Measurements from ENCODE around the gene OR2G2. TPM values are rescaled to one million over a fixed set of nuclear protein-coding genes. Genes with fewer than 3 reads are reported as not detected.

The OR2G2 gene
- total RNA-seq, 1 experiment from 2014 or later = not detected

GRCh38 chr1:247540581-247540980, 47.6 kb upstream of the OR2G2 start:
- Mint-ChIP-seq H3K4me3 (no peak overlapping the region), H3K27me3 (ENCODE audit: low read depth) (no peaks in the 10 kb centered on the region), H3K27ac (no peak overlapping the region; a peak in 1 of 7 replicates), H3K36me3 (ENCODE audit: insufficient read depth in 1 of 3, low read depth in 3 of 3) (no peaks in the 10 kb centered on the region), H3K9me3 (no peaks in the 10 kb centered on the region), H3K4me1 (peaks cover 3 to 5% of the 10 kb centered on the region in 2 experiments)
- Histone ChIP-seq H2BK5ac (ENCODE audit: insufficient read length, low read length) (no peak overlapping the region), H3K4ac (ENCODE audit: low read depth, low read length) (no peak overlapping the region), H3T11ph (ENCODE audit: low read length) (no peak overlapping the region), H4K20me1 (ENCODE audit: control insufficient read depth, insufficient read depth, insufficient read length) (no peaks in the 10 kb centered on the region), H3K79me2 (ENCODE audit: insufficient read depth, low read length) (no peaks in the 10 kb centered on the region), H3K27me3 (ENCODE audit: insufficient read depth, low read length) (no peaks in the 10 kb centered on the region), H3K23me2 (ENCODE audit: insufficient read length, low read depth, low read length, poor library complexity, severe bottlenecking) (no peaks in the 10 kb centered on the region), H2BK12ac (ENCODE audit: insufficient read length, low read depth, low read length) (no peak overlapping the region), H3K9me3 (ENCODE audit: control insufficient read depth, low read depth, low read length) (no peaks in the 10 kb centered on the region), H4K91ac (ENCODE audit: insufficient read length, low read depth, low read length) (no peak overlapping the region), H3K56ac (ENCODE audit: insufficient read length, low read depth, low read length) (no peak overlapping the region), H3K14ac (ENCODE audit: insufficient read depth, low read length) (no peak overlapping the region), H3K27ac (ENCODE audit: insufficient read length, low read depth, low read length) (no peak overlapping the region), H4K5ac (ENCODE audit: insufficient read length, low read depth, low read length) (no peak overlapping the region), H2BK20ac (ENCODE audit: low read depth, low read length, poor library complexity, severe bottlenecking) (no peak overlapping the region), H3K18ac (ENCODE audit: insufficient read length, low read depth, low read length) (no peak overlapping the region), H2AK5ac (ENCODE audit: insufficient read length, low read length) (no peak overlapping the region), H3K9ac (ENCODE audit: extremely low read depth, insufficient read length, low read length) (no peak overlapping the region), H2AFZ (ENCODE audit: low read length) (no peak overlapping the region), H2BK120ac (ENCODE audit: low read depth, low read length, poor library complexity, severe bottlenecking) (no peak overlapping the region), H3K4me2 (ENCODE audit: insufficient read depth, insufficient read length, low read length) (no peak overlapping the region), H3K4me1 (ENCODE audit: insufficient read depth, low read length) (no peaks in the 10 kb centered on the region), H4K8ac (replicated peaks; ENCODE audit: insufficient read length, low read depth, low read length) (no peak overlapping the region), H3K79me1 (ENCODE audit: insufficient read depth, low read depth, low read length, poor library complexity, severe bottlenecking) (no peaks in the 10 kb centered on the region), H2BK15ac (ENCODE audit: low read depth, low read length) (no peak overlapping the region), H3K23ac (ENCODE audit: insufficient read length, low read depth, low read length) (no peak overlapping the region)
- no peak for DNase-seq
- WGBS (ENCODE audit: extremely low coverage, insufficient read length, low lambda C conversion rate) = no CpG with 5 or more reads among the region's 7 CpGs
- TF ChIP-seq CTCF (conservative IDR thresholded peaks at IDR 0.05) = no peak
